GM18508 (cell line): ENCODE measurements around the gene GLOD5.
A peak's percentile ranks its signal among the peaks of the same experiment; 100 is the strongest.

Experiments
- ATAC-seq: cut with Tn5 transposase; IDR thresholded peaks from one replicate; pipeline ENCODE4 v1.9.1; 2021; ENCODE audit warnings: moderate number of reproducible peaks; ENCODE audit not compliant: insufficient read depth, unreplicated experiment

Gene GLOD5

GRCh38 chrX:48761674-48762471 lies at the start of gene GLOD5:
TSS of gene GLOD5 (plus strand) at chrX:48761747. CDS start at chrX:48761791, 44 bp downstream.
- ATAC-seq: no peak

GRCh38 chrX:48711929-48712505 lies 49.5 kb upstream of the GLOD5 start:
- no peak for ATAC-seq

- ATAC-seq: no peak
Observed at GRCh38 chrX:48713847-48714246, 47.7 kb upstream of the GLOD5 start.

- no peak for ATAC-seq
Observed at GRCh38 chrX:48714573-48714972, 47.0 kb upstream of the GLOD5 start.

GRCh38 chrX:48715072-48715471 lies 46.5 kb upstream of the GLOD5 start:
- ATAC-seq: no peak

- ATAC-seq: no peak
Observed at GRCh38 chrX:48715876-48716502, 45.6 kb upstream of the GLOD5 start.

- no peak for ATAC-seq
Observed at GRCh38 chrX:48719958-48720357, 41.6 kb upstream of the GLOD5 start.

- ATAC-seq: no peak
Observed at GRCh38 chrX:48720577-48721250, 40.8 kb upstream of the GLOD5 start.

GRCh38 chrX:48721916-48722315 lies 39.6 kb upstream of the GLOD5 start:
- no peak for ATAC-seq

GRCh38 chrX:48726596-48726995 lies 35.0 kb upstream of the GLOD5 start:
- ATAC-seq: no peak

- no peak for ATAC-seq
Observed at GRCh38 chrX:48728653-48729052, 32.9 kb upstream of the GLOD5 start.

GRCh38 chrX:48736303-48736702 lies 25.2 kb upstream of the GLOD5 start:
- ATAC-seq: no peak

GRCh38 chrX:48736878-48737212 lies 24.7 kb upstream of the GLOD5 start:
- ATAC-seq: no peak

- ATAC-seq: peak; percentile 87
Observed at GRCh38 chrX:48737213-48737938, 24.2 kb upstream of the GLOD5 start.

- no peak for ATAC-seq
Observed at GRCh38 chrX:48737940-48738339, 23.6 kb upstream of the GLOD5 start.

GRCh38 chrX:48741834-48742233 lies 19.7 kb upstream of the GLOD5 start:
- ATAC-seq: no peak

GRCh38 chrX:48745222-48745621 lies 16.3 kb upstream of the GLOD5 start:
- no peak for ATAC-seq

GRCh38 chrX:48747415-48748016 lies 14.0 kb upstream of the GLOD5 start:
- no peak for ATAC-seq

- ATAC-seq: no peak
Observed at GRCh38 chrX:48749182-48749581, 12.4 kb upstream of the GLOD5 start.

GRCh38 chrX:48751343-48751742 lies 10.2 kb upstream of the GLOD5 start:
- no peak for ATAC-seq
